DOHH2 (cell line): Measurements from ENCODE around the gene DNER.
"Not testable (repeated sequence)": the region's sequence is repeated elsewhere in the genome, so short reads cannot be mapped to it uniquely, and the experiment has no call there.

Source experiments
- H3F3A ChIP-seq: fragments of 200-600 bp; sonication (generic), shearing (Covaris generic); 2 replicates; pipeline ENCODE4 v1.6.0; 2016; ENCODE audit warnings: antibody characterized with exemption, mild to moderate bottlenecking; ENCODE audit not compliant: control insufficient read depth, insufficient read depth
- H3K27ac ChIP-seq: fragments of 200-600 bp; sonication (generic); 2 replicates; pipeline ENCODE4 v1.5.1; 2014; ENCODE audit warnings: low read depth, mild to moderate bottlenecking, low read length, moderate library complexity
- H3K27me3 ChIP-seq: fragments of 200-600 bp; sonication (generic); 2 replicates; pipeline ENCODE4 v1.6.1; 2014; ENCODE audit warnings: mild to moderate bottlenecking, low read length, mixed read lengths; ENCODE audit not compliant: control insufficient read depth
- H3K36me3 ChIP-seq: fragments of 200-600 bp; sonication (generic); 2 replicates; pipeline ENCODE4 v1.6.1; 2014; ENCODE audit warnings: mild to moderate bottlenecking, low read length, moderate library complexity, mixed read lengths; ENCODE audit not compliant: control insufficient read depth
- H3K4me1 ChIP-seq: fragments of 200-600 bp; sonication (generic); 2 replicates; pipeline ENCODE4 v1.6.1; 2014; ENCODE audit warnings: mild to moderate bottlenecking, low read length, mixed read lengths; ENCODE audit not compliant: control insufficient read depth
- H3K4me2 ChIP-seq: fragments of 200-600 bp; sonication (generic); 2 replicates; pipeline ENCODE4 v1.6.0; 2014; ENCODE audit warnings: mild to moderate bottlenecking, low read length, moderate library complexity
- H3K4me3 ChIP-seq: fragments of 200-600 bp; sonication (generic); 2 replicates; pipeline ENCODE4 v1.5.1; 2014; ENCODE audit warnings: mild to moderate bottlenecking, low read length, mixed read lengths
- H3K79me2 ChIP-seq: fragments of 200-600 bp; sonication (generic); 2 replicates; pipeline ENCODE4 v1.6.1; 2014; ENCODE audit warnings: mild to moderate bottlenecking, low read length, mixed read lengths; ENCODE audit not compliant: control insufficient read depth
- H3K9me2 ChIP-seq: fragments of 200-600 bp; sonication (generic); replicated peaks from 2 replicates; pipeline ENCODE4 v1.6.1; 2014; ENCODE audit warnings: mild to moderate bottlenecking, low read length, mixed read lengths; ENCODE audit not compliant: control insufficient read depth
- H3K9me3 ChIP-seq: fragments of 200-600 bp; sonication (generic); 2 replicates; pipeline ENCODE4 v1.6.1; 2014; ENCODE audit warnings: antibody characterized with exemption, low read length, mixed read lengths; ENCODE audit not compliant: control insufficient read depth, insufficient read depth
- H4K20me1 ChIP-seq: fragments of 200-600 bp; sonication (generic); 2 replicates; pipeline ENCODE4 v1.6.0; 2014; ENCODE audit warnings: low read depth, mild to moderate bottlenecking, antibody characterized with exemption, low read length, moderate library complexity; ENCODE audit not compliant: control insufficient read depth, insufficient read depth
- EZH2phosphoT487 ChIP-seq: fragments of 200-600 bp; sonication (generic); IDR thresholded peaks from 2 replicates; pipeline ENCODE4 v1.6.1; 2017; ENCODE audit warnings: borderline replicate concordance, mild to moderate bottlenecking, antibody characterized with exemption, low read length, moderate library complexity, mixed read lengths
- TF ChIP-seq, protein P1 (sequence below): fragments of 200-600 bp; sonication (generic); IDR thresholded peaks from one replicate; pipeline ENCODE4 v1.5.1; 2014; ENCODE audit warnings: antibody characterized with exemption, mild to moderate bottlenecking, low read depth, low read length; ENCODE audit not compliant: poor library complexity, severe bottlenecking

Gene DNER

DNA sequence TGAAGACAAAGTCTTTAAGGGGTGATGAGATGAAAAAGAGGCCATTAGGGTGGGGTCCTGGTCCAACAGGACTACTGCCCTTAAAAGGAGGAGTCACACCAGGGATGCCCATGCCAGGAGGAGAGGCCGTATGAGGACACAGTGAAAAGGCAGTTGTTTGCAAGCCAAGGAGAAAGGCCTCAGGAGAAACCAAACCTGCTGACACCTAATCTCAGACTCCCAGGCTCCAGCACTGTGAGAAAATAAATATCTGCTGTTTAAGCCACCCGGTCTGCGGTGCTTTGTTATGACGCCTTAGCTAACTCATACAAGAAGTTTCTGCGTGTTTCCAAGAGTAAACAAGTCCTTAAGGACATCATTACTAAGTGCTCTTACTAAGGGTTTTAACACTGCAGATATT, 93.6 kb downstream of the DNER start:
- H3F3A ChIP-seq: no peaks in the 10 kb centered on the region
- no peaks in the 10 kb centered on the region for H3K27me3 ChIP-seq
- H3K36me3 ChIP-seq: no peaks in the 10 kb centered on the region
- no peaks in the 10 kb centered on the region for H3K79me2 ChIP-seq
- H3K4me1 ChIP-seq: no peaks in the 10 kb centered on the region
- no peaks in the 10 kb centered on the region for H3K9me3 ChIP-seq
- no peaks in the 10 kb centered on the region for H3K9me2 ChIP-seq
- no peak overlapping the region for H3K4me3 ChIP-seq
- no peaks in the 10 kb centered on the region for H4K20me1 ChIP-seq
- no peak overlapping the region for H3K27ac ChIP-seq
- TF ChIP-seq, protein P1, sequence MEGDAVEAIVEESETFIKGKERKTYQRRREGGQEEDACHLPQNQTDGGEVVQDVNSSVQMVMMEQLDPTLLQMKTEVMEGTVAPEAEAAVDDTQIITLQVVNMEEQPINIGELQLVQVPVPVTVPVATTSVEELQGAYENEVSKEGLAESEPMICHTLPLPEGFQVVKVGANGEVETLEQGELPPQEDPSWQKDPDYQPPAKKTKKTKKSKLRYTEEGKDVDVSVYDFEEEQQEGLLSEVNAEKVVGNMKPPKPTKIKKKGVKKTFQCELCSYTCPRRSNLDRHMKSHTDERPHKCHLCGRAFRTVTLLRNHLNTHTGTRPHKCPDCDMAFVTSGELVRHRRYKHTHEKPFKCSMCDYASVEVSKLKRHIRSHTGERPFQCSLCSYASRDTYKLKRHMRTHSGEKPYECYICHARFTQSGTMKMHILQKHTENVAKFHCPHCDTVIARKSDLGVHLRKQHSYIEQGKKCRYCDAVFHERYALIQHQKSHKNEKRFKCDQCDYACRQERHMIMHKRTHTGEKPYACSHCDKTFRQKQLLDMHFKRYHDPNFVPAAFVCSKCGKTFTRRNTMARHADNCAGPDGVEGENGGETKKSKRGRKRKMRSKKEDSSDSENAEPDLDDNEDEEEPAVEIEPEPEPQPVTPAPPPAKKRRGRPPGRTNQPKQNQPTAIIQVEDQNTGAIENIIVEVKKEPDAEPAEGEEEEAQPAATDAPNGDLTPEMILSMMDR: no peak
- H3K4me2 ChIP-seq: no peak overlapping the region

DNA sequence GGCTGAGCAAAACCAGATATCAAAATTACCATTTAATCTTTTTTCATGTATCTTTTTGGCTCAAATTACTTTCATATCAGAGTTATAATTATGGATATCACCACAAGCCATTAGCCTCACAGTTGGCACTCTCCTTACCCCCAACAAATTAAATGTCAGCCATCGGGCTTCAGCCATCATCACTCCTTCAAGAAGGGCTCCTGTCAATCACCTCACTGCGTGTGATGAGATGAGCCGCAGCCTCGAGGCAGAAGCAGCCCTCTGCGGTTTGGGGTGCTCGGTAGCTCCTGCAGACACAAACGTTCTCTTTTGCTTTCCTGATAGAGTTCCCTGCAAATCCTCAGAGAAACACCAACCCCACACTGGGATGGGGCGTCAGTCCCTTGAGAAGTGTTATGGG, 94.1 kb downstream of the DNER start:
- no peaks in the 10 kb centered on the region for H3F3A ChIP-seq
- H3K4me1 ChIP-seq: no peaks in the 10 kb centered on the region
- H3K79me2 ChIP-seq: no peaks in the 10 kb centered on the region
- H3K9me2 ChIP-seq: no peaks in the 10 kb centered on the region
- no peaks in the 10 kb centered on the region for H4K20me1 ChIP-seq
- H3K27ac ChIP-seq: no peak overlapping the region
- no peaks in the 10 kb centered on the region for H3K27me3 ChIP-seq
- no peaks in the 10 kb centered on the region for H3K36me3 ChIP-seq
- no peaks in the 10 kb centered on the region for H3K9me3 ChIP-seq
- TF ChIP-seq, protein P1: no peak
- no peak for TF ChIP-seq EZH2phosphoT487
- no peak overlapping the region for H3K4me2 ChIP-seq
- H3K4me3 ChIP-seq: no peak overlapping the region

DNA sequence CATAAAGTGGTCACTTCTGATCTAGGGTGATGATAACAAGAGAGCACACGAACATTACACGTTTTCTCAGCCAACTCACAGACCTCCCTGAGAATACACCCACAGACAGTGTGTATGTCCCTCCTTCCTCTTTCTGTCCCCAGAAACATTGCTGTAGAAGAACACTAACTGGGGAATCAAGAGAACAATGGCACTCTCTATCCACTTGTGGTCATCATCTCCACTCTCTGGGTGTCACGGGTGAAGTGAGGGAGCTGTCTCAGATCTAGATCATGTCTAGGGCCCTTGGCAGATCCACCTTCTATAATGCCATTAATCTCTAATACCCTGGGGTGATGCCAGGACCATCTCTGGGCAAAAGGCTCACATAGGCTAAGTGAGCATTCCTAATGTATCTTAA, 97.9 kb downstream of the DNER start:
- Histone ChIP-seq H3K27me3 (no peaks in the 10 kb centered on the region), H3K79me2 (no peaks in the 10 kb centered on the region), H4K20me1 (no peaks in the 10 kb centered on the region), H3F3A (no peaks in the 10 kb centered on the region), H3K36me3 (no peaks in the 10 kb centered on the region), H3K9me3 (no peaks in the 10 kb centered on the region), H3K27ac (no peak overlapping the region), H3K4me3 (no peak overlapping the region), H3K4me1 (no peaks in the 10 kb centered on the region), H3K9me2 (no peaks in the 10 kb centered on the region), H3K4me2 (no peak overlapping the region)
- no peak for TF ChIP-seq EZH2phosphoT487
- TF ChIP-seq, protein P1: no peak

DNA sequence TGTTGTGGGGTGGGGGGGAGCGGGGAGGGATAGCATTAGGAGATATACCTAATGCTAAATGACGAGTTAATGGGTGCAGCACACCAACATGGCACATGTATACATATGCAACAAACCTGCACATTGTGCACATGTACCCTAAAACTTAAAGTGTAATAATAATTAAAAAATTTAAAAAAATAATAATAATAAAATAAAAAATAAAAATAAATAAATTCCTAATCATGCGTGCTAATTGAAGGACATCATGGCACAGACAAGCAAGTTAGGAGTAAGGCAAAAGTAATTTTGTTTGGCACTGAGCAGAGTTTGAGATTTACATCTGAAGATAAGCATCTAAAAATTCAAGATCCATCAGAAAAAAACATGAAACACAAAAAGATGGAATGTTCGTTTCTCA, 100.3 kb downstream of the DNER start:
- H3K9me2 ChIP-seq, H3K4me1 ChIP-seq, H4K20me1 ChIP-seq, H3K27me3 ChIP-seq, H3K9me3 ChIP-seq, H3K79me2 ChIP-seq, H3K4me2 ChIP-seq, H3K4me3 ChIP-seq, H3F3A ChIP-seq, H3K36me3 ChIP-seq, H3K27ac ChIP-seq: not testable (repeated sequence)
